Stomach (tissue), 4 donors: ENCODE results near the gene MAP2K4.

Experiments
- EP300 ChIP-seq: sonication (generic); formaldehyde crosslinking; IDR thresholded peaks from one replicate; pipeline ENCODE4 v1.6.1; 2017; ENCODE audit warnings: antibody characterized with exemption
- POLR2A ChIP-seq, 4 donors: fragments of 450-650 bp; IDR thresholded peaks; one replicate each; pipeline ENCODE4 v1.6.1; 2016; ENCODE audit warnings: antibody characterized with exemption in 4 of 4, control low read depth in 2 of 4, mild to moderate bottlenecking in 1 of 4, moderate library complexity in 1 of 4
- POLR2AphosphoS5 ChIP-seq, 3 donors: sonication (generic); formaldehyde crosslinking; IDR thresholded peaks; one replicate each; pipeline ENCODE4 v1.6.1; 2016; ENCODE audit warnings: antibody characterized with exemption in 3 of 3
- TF ChIP-seq, protein P1 (sequence below), 7 experiments: fragments of 450-650 bp in 4 of 7; fragments of 200-600 bp in 3 of 7; sonication (generic) in 3 of 7; IDR thresholded peaks; one replicate each; pipeline ENCODE4 v1.5.1; 2016 to 2019; ENCODE audit warnings: antibody characterized with exemption in 7 of 7, control low read depth in 2 of 7, mild to moderate bottlenecking in 1 of 7

DNA sequence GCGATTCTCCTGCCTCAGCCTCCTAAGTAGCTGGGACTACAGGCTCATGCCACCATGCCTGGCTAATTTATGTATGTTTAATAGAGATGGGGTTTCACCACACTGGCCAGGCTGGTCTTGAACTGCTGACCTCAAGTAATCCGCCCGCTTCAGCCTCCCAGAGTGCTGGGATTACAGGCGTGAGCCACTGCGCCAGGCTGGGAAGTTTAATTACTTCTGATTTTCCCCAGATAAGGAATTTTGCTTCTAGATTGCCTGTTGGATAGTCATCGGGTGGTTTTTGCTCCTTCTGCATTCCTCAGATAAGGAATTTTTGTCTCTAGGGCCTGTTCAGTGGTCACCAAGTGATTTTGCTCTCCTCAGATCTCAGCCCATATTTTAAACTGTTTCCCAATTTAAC, 112.5 kb downstream of the MAP2K4 start:
- TF ChIP-seq, protein P1, sequence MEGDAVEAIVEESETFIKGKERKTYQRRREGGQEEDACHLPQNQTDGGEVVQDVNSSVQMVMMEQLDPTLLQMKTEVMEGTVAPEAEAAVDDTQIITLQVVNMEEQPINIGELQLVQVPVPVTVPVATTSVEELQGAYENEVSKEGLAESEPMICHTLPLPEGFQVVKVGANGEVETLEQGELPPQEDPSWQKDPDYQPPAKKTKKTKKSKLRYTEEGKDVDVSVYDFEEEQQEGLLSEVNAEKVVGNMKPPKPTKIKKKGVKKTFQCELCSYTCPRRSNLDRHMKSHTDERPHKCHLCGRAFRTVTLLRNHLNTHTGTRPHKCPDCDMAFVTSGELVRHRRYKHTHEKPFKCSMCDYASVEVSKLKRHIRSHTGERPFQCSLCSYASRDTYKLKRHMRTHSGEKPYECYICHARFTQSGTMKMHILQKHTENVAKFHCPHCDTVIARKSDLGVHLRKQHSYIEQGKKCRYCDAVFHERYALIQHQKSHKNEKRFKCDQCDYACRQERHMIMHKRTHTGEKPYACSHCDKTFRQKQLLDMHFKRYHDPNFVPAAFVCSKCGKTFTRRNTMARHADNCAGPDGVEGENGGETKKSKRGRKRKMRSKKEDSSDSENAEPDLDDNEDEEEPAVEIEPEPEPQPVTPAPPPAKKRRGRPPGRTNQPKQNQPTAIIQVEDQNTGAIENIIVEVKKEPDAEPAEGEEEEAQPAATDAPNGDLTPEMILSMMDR (IDR thresholded peaks at IDR 0.05) = no peak
- TF ChIP-seq EP300 (no peak), POLR2AphosphoS5 (IDR thresholded peaks at IDR 0.05) (no peak), POLR2A (IDR thresholded peaks at IDR 0.05) (no peak)
